Measurements from ENCODE around the gene CLDN19.
A peak's percentile ranks its signal among the peaks of the same experiment; 100 is the strongest.
"Not testable (repeated sequence)": the region's sequence is repeated elsewhere in the genome, so short reads cannot be mapped to it uniquely, and the experiment has no call there.

The CLDN19 gene

DNA sequence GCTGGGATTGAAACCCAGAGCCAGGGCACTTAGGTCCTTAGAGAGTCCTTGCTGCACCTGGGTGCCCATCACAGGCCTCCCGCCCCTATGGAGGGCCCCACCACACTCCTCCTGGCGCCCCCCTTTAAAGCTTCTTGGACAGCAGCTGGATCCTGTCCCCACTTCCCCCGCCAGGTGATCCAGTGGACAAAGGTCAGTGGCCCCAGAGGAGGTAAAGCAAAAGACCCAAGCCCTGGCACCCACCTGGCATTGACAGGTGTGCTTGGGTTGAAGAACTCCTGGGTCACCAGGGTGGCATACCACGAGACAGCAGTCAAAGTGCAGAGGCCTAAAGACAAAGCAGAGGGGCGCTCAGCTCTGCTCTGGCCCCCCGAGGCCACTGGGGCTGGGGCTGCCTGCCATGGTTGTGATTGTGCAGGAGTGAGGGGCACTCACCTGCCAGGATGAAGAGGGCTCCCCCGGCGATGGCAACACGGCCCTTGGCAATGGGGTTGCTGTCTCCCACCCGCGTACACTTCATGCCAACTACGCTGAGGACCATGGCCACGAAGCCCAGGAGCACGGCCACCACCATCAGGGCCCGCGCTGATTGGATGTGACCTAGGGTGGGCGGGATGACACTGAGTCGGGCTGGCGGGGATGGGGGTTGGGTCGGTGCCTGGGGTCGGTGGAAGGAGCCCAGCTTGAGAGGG, 1.9 kb downstream of the CLDN19 start:
- no peak for DNase-seq (ENCODE audit: low spot score)

DNA sequence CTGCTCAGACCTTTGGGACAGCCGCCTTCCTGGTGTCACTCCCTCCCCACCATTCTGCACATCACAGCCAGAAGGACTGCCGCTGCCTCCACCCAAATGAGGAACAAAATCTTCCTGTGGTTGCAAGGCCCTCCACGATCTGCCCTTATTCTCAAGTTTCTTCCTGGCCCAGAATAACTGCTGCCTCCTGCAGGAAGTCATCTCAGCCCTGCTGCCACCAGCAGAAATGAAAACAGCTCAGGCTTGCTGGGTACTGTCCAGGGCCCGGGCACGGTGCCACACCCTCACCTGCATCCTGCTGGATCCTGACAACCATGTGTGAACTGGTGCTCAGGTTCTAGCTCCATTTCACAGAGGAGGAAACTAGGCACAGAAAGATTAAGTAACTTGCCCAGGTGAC, 2.8 kb downstream of the CLDN19 start:
- DNase-seq (ENCODE audit: low spot score), result no peak

DNA sequence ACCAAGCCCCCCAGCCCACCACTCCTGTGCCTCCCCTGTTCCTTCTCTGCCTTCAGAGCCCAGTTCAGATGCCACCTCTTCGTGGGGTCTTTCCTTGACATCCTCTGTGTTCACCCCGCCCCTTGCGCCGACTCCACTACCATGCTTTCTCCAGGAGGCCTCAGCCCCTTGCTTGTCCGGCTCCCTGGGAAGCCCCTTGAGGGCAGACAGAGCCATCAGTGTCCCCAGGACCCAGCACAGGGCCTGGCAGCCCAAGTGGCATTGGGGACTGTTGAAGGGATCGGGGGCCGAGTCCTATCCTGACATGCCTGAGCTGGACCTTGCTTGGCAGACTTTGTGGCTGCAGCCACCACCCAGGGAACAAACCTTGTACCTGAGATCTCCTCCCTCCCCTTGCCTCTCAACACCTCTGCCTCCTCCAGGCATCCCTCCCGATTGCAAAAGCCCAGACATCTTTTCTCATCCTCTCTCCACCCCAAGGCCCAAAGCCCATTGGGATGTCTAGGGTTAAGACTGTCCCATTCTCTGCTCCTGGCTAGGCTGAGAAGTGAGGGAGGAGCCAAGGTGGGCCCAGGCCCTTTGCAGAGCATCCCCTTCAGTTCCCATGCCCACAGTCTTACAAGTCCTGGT, 3.4 kb downstream of the CLDN19 start:
- no peak for DNase-seq (ENCODE audit: low spot score)

DNA sequence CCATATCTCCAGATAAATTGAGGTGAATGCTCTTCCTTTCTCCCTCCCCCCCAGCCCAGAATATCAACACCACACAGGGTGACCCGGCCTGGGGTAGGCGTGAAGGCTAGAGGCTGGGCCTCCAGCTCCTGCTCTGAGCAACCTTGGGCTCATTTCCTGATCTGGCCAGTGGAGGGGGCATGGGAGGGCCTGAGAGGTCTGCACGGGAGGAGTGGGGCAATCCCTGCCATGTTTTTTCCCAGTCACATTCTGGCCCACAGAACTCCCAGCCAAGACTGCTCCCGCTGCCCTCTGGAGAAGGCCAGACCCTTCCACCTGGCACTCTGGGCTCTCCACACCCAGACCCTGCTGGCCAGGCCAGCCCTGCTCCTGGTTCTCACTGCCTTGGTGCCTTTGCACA, 3.9 kb downstream of the CLDN19 start:
- no peak for DNase-seq (ENCODE audit: low spot score)

DNA sequence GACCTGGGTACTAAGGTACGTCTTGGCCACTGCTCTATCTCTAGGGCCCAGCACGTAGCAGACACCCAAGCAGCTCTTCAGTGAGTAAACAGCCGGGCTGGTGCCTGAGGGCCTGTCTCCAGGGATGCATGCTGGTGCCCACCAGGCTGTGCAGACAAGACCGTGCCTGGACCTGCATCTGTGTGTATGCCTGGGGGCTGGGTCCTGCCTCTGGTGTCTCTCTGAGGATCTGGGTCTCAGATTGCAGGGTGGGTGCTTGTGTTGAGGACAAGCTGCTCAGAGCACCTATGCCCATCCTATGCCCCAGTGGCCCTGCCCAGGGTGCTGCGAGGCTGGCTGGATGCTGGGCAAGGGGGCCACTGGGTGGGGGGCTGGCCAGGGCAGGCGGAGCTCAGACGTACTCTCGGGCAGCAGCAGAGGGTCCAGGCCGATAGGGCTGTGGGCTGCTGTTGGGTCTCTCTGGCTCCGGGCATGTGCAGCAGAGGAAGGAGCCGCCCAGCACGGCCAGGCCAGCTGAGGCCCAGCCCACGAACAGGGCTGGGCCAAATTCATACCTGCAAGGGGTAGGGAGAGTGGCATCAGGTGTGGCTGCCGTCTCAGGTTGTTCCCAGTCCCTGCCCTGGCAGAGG, 4.4 kb downstream of the CLDN19 start:
- DNase-seq (ENCODE audit: low spot score), result no peak

DNA sequence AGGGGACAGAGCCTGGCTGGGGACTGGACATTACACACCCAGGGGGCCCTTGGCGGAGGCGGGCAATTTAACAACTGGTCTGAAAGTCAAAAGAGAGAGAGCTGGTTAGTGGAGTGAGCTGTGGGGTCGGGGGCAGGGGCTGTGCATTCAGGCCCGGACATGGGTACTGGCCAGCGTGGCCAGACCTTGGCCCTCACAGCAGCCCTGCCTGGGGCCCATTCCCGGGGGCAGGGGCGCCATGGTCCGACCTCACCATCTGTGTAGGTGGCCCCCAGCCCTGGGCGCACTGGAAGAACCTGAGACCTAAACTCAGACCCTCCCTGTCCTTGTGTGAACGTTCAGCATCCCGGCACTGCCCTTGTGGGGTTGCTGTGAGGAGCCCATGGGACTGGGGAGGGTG, 5.0 kb downstream of the CLDN19 start:
- no peak for DNase-seq (ENCODE audit: low spot score)

DNA sequence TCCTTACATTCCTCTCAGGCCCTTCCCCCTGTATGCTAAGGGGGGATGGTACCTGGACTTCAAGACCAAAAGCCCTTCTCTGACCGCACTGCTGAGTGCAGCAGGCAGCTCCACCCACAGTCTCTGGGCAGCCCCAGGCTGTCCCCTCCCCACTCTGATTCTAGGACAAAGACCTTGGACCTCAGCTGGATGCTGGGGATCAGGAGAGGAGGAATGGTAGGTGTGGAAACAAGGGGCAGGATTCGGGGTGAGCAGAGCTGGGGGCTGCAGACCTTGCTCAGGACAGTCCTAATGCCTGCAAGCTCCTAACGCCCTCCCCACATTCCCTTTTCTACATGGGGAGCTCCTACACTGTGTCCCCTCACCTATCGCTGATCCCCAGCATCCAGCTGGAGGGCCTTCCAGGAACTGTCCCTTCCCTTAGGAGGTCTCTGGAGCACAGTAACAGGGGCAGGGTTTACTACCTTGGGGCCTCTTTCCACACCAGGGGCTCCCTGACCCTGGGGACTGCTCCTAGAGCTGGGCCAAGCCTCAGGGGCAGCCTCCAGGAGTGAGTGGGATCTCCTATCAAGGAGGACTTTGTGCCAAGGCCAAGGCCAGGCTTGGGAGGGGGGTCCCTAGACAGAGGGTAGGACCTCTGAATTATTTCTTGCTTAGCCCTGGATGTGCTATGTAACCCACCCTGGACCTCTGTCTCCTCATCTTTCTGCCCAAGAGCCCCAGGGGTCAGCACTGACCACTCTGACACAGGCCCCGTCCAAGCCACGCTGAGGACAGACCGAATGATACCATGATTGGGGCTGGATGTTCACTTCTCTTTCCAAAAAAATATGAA, 5.6 kb downstream of the CLDN19 start:
- DNase-seq (ENCODE audit: low spot score), result no peak

DNA sequence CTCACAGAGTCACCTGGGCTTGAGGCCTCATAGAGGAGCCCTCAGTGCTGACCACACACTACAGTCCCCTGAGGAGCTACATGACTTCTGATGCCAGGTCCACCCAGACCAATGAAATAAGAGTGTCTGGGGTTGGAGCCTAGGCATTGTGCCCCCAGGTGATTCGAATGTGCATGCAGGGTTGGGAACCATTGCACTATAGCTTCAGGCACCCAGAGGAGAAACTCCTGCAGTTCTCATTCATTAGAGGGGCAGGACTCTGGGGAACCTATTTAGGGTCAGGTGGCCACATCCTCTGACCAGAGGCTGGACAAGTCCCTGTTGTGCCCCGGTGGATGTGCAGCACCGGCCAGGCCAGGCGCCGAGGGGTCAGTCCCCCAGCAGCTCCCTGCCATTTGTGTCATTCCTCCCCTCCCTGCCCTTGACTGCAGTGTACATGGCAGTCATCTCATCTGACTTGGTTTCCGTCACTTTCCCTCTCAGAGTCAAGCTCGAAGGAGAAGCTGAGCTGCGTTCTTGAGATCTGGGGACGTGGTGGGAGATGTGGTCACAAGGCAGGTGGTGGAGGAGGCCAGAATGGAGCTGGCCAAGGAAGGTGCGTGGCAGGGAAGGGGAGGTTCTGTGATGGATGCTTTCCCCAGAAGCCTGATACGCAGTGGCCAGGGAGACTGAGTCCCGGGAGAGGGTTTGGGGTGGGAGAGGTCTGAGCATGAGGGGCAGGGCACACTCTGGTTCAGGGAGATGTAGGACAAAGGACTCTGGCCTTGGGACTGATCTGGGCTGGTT, 6.4 kb downstream of the CLDN19 start:
- DNase-seq (ENCODE audit: low spot score), result no peak

DNA sequence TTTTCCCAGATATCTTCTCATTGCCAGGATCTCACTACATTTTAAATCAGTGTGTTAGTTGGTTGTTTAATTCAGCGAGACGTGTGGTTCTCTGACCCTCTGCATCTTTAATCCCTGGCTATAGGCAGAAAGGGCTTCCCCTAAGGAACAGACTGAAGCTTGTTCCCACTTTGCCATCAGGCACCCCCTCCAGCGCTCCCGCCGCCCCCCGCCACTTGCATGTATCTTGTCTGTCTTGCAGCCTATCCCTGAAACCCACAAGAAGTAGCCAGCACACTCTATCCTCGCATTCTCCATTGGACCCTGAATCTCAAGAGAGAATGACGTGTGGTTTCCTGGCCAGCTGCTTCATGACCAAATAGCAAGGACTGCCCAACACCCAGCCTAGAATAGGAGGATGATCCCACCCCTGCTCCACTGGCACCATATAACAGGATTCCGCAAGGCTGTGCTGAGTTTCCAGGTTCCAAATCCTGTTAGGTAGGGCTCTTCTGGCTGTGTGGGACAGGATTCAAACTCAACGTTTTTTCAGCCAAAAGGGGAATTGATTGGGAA, 7.8 kb downstream of the CLDN19 start:
- DNase-seq (ENCODE audit: low spot score), result no peak

DNA sequence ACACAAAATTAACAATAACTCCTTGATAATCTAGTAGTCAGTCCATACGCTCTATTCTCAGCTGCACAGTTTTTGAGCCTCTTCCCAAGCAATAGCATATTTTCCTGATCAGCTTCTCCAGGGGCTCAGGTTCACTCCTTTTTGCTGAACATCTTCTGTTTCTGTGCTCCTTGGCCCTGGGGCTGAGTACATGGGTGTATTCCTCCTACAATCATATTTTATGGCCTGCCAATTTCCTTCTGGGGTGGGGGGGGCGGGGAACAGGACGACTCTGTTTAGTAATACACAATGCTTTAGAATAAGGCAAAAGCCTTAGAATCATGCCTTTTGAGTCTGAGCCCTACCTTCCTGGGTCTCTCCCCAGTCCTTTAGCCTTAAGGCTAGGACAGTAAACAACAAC, 8.5 kb downstream of the CLDN19 start:
- no peak for DNase-seq (ENCODE audit: low spot score)

DNA sequence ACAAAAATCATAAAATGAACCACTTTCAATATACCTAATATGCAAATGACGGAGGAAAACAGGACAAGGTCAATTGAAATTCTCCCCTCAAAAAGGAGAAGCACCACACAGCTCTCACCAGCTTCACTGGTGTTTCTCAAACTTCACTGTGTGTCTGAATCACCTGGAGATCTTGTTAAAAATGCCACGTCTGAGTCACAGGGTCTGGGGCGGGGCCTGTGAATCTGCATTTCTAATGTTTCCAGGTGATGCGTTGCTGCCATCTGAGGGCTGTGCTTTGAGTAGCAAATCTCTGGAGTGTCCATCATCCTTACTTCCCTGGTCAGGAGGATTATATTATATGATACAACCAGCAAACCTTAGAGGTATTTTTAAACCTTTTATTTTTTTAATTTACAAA, 9.0 kb downstream of the CLDN19 start:
- peak; percentile 32 for DNase-seq (ENCODE audit: low spot score)

DNA sequence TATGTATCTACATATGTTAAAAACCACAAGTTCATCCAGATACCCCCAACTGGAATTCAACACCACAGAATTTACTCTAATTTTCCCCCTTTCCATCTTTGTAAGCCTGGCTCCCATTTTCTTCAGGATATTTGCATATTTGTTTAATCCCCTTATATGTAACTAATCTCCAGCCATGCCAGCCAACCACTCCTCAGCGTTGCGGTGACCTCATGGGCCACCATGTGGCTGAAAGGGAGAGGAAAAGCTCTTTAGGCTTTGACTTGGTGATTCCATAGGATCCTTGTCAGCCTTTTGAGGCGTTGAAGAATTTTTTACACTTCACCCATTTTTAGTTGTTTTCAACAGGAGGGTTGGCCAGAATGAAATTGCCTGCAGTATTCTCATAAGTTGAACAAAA, 10.0 kb downstream of the CLDN19 start:
- DNase-seq (ENCODE audit: low spot score), result no peak

DNA sequence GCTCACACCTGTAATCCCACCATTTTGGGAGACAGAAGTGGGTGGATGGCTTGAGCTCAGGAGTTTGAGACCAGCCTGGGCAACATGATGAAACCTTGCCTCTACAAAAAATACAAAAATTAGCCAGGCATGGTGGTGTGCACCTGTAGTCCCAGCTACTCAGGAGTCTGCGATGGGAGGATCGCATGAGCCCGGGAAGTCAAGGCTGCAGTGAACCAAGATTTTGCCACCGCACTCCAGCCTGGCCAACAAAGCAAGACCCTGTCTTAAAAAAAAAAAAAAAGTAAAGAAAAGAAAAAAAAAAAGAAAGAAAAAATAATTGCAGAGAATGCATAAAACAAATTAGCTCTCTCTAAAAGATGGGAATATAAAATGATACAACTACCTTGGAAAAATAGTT, 14.2 kb downstream of the CLDN19 start:
- DNase-seq (ENCODE audit: low spot score), result not testable (repeated sequence)

DNA sequence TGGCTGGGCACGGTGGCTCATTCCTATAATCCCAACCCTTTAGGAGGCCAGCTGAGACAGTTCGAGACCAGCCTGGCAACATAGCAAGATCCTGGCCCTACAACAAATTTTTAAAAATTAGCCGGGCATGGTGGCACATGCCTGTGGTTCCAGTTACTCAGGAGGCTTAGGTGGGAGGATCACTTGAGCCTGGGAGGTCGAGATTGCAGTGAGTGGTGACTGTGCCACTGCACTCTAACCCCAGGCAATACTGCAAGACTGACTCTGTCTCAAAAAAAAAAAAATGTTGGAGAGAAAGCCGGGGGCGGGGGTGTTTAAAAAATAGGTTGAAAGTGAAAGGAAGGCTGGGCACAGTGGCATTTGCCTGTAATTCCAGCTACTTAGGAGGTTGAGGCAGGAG, 16.5 kb downstream of the CLDN19 start:
- no peak for DNase-seq (ENCODE audit: low spot score)

DNA sequence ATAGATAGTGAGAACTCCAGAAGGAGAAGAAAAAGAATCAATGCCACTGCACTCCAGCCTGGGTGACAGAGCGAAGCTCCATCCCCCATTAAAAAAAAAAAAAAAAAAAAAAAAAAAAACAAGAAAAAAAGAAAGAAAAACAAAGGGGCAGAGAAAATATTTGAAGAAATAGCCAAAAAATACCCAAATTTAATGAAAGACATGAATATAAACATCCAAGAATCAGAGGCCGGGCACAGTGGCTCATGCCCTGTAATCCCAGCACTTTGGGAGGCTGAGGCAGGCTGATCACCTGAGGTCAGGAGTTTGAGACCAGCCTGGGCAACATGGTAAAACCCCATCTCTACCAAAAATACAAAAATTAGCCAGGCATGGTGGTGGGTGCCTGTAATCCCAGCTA, 17.6 kb downstream of the CLDN19 start:
- not testable (repeated sequence) for DNase-seq (ENCODE audit: low spot score)

DNA sequence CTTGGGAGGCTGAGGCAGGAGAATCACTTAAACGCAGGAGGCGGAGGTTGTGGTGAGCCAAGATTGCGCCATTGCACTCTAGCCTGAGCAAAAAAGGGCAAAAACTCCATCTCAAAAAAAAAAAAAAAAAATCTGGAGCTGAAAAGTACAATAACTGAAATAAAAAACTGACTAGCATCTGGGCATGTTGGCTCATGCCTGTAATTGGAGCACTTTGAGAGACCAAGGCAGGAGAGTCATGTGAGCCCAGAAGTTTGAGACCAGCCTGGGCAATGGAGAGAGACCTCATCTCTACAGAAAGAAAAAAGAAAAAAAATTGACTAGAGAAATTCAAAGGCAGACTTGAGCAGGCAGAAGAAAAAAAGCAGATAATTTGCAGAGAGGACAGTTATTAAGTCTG, 18.1 kb downstream of the CLDN19 start:
- DNase-seq (ENCODE audit: low spot score), result no peak

DNA sequence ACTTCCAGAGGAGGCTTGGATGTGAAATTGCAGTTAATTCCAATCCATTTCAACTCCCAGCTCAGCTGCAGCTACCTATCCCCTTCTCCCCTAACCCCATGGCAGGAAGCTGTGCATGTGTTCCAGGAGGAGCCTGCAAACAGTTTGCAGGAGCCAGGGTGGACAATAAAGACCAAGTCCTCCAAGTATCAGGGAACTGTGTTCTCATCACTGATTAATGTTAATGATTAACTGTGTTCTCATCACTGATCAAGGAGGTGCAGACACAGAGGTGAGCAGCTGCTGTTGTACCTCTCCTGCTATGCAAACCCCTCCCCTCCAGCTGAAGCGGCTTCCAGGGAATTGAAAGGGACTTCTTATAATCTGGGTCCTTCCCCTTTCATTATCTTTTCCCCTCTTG, 19.2 kb downstream of the CLDN19 start:
- no peak for DNase-seq (ENCODE audit: low spot score)

DNA sequence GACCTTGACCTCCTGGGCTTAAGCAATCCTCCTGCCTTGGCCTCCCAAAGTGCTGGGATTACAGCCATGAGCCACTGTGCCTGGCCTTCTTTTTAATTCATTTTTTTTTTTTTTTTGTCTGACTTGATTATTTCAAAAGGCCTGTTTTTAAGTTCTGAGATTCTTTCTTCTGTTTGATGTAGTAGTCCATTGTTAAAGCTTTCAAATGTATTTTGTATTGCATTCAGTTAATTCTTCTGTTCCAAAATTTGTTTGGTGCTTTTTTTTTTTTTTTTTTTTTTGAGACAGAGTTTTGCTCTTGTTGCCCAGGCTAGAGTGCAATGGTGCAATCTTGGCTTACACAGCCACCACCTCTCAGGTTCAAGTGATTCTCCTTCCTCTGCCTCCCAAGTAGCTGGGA, 25.6 kb downstream of the CLDN19 start:
- DNase-seq (ENCODE audit: low spot score), result not testable (repeated sequence)

DNA sequence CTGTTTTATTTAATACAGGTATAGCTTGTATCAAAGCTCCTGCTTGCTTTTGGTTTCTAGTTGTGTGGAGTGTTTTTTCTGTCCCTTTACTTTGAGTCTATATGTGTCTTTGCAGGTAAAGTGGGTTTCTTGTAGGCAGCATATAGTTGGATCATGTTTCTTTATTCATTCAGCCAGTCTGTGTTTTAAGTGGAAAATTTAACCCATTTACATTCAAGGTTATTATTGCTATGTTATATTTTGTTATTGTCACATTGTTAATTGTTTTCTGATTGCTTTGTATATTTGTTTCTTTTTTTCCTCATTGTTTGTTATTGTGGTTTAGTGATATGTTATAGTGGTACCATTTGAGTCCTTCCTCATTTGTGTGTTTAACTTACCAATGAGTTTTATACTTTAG, 26.7 kb downstream of the CLDN19 start:
- DNase-seq (ENCODE audit: low spot score), result no peak

DNA sequence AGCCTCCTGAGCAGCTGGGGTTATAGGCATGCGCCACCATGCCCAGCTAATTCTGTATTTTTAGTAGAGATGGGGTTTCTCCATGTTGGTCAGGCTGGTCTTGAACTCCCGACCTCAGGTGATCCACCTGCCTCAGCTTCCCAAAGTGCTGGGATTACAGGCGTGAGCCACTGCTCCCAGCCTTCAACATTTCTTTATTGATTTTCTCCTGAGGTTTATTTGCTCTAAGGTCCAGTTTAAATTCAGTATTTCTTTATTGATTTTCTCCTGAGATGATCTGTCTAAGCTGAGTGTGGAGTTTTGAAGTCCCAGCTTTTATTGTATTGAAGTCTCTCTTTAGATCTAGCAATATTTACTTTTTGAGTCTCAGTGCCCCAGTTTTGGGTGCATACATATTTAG, 27.2 kb downstream of the CLDN19 start:
- DNase-seq (ENCODE audit: low spot score), result not testable (repeated sequence)

DNA sequence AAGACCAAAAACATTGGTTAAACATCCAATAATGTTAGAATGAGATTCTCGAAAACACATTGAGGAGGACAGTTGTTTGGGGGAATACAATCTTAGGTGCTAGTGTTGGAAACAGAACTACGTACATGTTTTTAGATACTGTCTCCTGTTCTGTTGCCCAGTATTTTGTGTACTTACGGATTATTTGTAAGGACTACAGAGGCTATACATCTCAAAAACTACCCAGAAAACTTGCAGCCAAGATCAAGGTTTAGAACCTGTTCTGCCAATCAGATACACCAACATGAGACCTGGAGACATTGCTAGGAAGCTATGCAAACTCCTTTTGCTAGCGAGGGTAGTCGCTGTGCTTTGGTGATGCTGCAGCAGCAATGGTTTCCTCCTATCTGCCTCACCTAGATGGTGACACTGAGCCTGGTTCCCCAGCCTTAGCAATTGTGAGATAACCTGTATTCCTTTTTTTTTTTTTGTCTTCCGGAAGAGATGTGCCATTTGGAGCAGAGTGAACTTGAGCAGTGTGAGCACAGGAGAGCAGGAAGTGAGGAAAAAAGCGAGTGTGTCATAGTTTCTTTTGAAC, 36.1 kb downstream of the CLDN19 start:
- DNase-seq (ENCODE audit: low spot score), result no peak

Measured in CD4-positive, alpha-beta T cell treated with Interleukin-15 for 4 hours (primary cell).